Mucosa of descending colon (tissue), 3 donors: ENCODE data around the gene PACRG. TPM values are rescaled to one million over a fixed set of nuclear protein-coding genes. Genes with fewer than 3 reads are reported as not detected.

Experiments
- ATAC-seq: fragments of 200-7000 bp; cut with Tn5 transposase; one replicate; pipeline ENCODE4 v1.9.1; 2020; ENCODE audit warnings: mild to moderate bottlenecking, moderate library complexity
- DNase-seq, 3 donors: peaks; one replicate each; pipeline ENCODE4 v3.0.0-alpha.2; 2020
- H3K36me3 ChIP-seq: fragments of 200-600 bp; one replicate; pipeline ENCODE4 v1.8.0; 2021; ENCODE audit warnings: low read depth, mild to moderate bottlenecking
- H3K4me1 ChIP-seq: fragments of 200-600 bp; one replicate; pipeline ENCODE4 v1.8.0; 2021; ENCODE audit warnings: low read depth, mild to moderate bottlenecking
- H3K4me3 ChIP-seq: fragments of 200-600 bp; one replicate; pipeline ENCODE4 v1.8.0; 2021; ENCODE audit warnings: mild to moderate bottlenecking
- H3K9me3 ChIP-seq: fragments of 200-600 bp; one replicate; pipeline ENCODE4 v1.8.0; 2021; ENCODE audit warnings: mild to moderate bottlenecking
- CTCF ChIP-seq: fragments of 200-600 bp; IDR thresholded peaks from one replicate; pipeline ENCODE4 v1.8.0; 2022; ENCODE audit warnings: antibody characterized with exemption, mild to moderate bottlenecking
- intact Hi-C, 2 donors: fragments of 100-400 bp; cut with DNase I in 1 of 2; cut with micrococcal nuclease in 1 of 2; formaldehyde crosslinking; loops; one replicate each; pipeline versions ENCODE4 v1.11.0 to v1.11.1; 2022; cut with DNase I, micrococcal nuclease
- total RNA-seq, 3 donors: library from RNA; stranded (reverse); fragmentation: NEBNext Ultra II Directional in 2 of 3; extraction: Animal tissue kit (Norgen Biotek cat#: 25700) in 2 of 3; gene quantifications; one replicate each; pipeline versions ENCODE4 v1.2.1 to v1.2.4, GENCODE V29; 2021 to 2023
- donor health status: DM: no; HTN: no; CAD: no; lungs with moderate emphysema.
- donor health status: DM: no; HTN: no; CAD: no.
- donor health status: DM: no; HTN: yes; CAD: no.

Gene PACRG
- total RNA-seq, 3 donors from 2014 or later, result 1.1 to 1.5 (median 1.3) TPM

- TF ChIP-seq CTCF, result no peak
- ATAC-seq, result no peak
- no peak for DNase-seq
- Histone ChIP-seq H3K4me1 (no peaks in the 10 kb centered on the region), H3K9me3 (no peaks in the 10 kb centered on the region), H3K4me3 (no peak overlapping the region), H3K36me3 (no peaks in the 10 kb centered on the region)
- intact Hi-C loops, result no loop called here
These were observed 600.1 kb downstream of the PACRG start for GRCh38 chr6:163327921-163328320.

- no peak overlapping the region for H3K4me3 ChIP-seq
- no peak for DNase-seq
- no peaks in the 10 kb centered on the region for H3K36me3 ChIP-seq
- intact Hi-C loops, result no loop called here
- no peaks in the 10 kb centered on the region for H3K4me1 ChIP-seq
- ATAC-seq, result no peak
- TF ChIP-seq CTCF, result no peak
- no peaks in the 10 kb centered on the region for H3K9me3 ChIP-seq
These were observed 600.6 kb downstream of the PACRG start for GRCh38 chr6:163328411-163328810.

- ATAC-seq (no peak), DNase-seq (no peak)
- intact Hi-C loops, result no loop called here
- no peaks in the 10 kb centered on the region for H3K9me3 ChIP-seq
- H3K4me1 ChIP-seq, result no peaks in the 10 kb centered on the region
- TF ChIP-seq CTCF, result no peak
- H3K36me3 ChIP-seq, result no peaks in the 10 kb centered on the region
- no peak overlapping the region for H3K4me3 ChIP-seq
These were observed 602.2 kb downstream of the PACRG start for GRCh38 chr6:163329991-163330390.

- intact Hi-C loops, result no loop called here
- Histone ChIP-seq H3K36me3 (no peaks in the 10 kb centered on the region), H3K4me3 (no peak overlapping the region), H3K9me3 (no peaks in the 10 kb centered on the region), H3K4me1 (no peaks in the 10 kb centered on the region)
- ATAC-seq, result no peak
- no peak for DNase-seq
- no peak for TF ChIP-seq CTCF
These were observed 603.5 kb downstream of the PACRG start for GRCh38 chr6:163331245-163331644.

GRCh38 chr6:163332575-163332974 is 604.8 kb downstream of the PACRG start:
- Histone ChIP-seq H3K4me3 (no peak overlapping the region), H3K9me3 (no peaks in the 10 kb centered on the region), H3K36me3 (no peaks in the 10 kb centered on the region), H3K4me1 (no peaks in the 10 kb centered on the region)
- intact Hi-C loops, result no loop called here
- DNase-seq, result no peak
- no peak for TF ChIP-seq CTCF
- no peak for ATAC-seq

- Histone ChIP-seq H3K4me3 (no peak overlapping the region), H3K4me1 (no peaks in the 10 kb centered on the region), H3K9me3 (no peaks in the 10 kb centered on the region), H3K36me3 (no peaks in the 10 kb centered on the region)
- no peak for ATAC-seq
- no peak for DNase-seq
- intact Hi-C loops, result no loop called here
- TF ChIP-seq CTCF, result no peak
These were observed 605.3 kb downstream of the PACRG start for GRCh38 chr6:163333038-163333437.
